GM10266 (cell line): Measurements from ENCODE around the gene PTPRN2.

Experiments used
- DNase-seq: peaks from one replicate; pipeline ENCODE4 v3.0.0; 2012; ENCODE audit errors: extremely low spot score
- TF ChIP-seq, protein P1 (sequence below): IDR thresholded peaks from 2 replicates; pipeline ENCODE4 v1.5.1; 2012; ENCODE audit warnings: mild to moderate bottlenecking, low read depth; ENCODE audit not compliant: control insufficient read depth, insufficient read depth; ENCODE audit errors: missing control alignments

Gene PTPRN2

DNA sequence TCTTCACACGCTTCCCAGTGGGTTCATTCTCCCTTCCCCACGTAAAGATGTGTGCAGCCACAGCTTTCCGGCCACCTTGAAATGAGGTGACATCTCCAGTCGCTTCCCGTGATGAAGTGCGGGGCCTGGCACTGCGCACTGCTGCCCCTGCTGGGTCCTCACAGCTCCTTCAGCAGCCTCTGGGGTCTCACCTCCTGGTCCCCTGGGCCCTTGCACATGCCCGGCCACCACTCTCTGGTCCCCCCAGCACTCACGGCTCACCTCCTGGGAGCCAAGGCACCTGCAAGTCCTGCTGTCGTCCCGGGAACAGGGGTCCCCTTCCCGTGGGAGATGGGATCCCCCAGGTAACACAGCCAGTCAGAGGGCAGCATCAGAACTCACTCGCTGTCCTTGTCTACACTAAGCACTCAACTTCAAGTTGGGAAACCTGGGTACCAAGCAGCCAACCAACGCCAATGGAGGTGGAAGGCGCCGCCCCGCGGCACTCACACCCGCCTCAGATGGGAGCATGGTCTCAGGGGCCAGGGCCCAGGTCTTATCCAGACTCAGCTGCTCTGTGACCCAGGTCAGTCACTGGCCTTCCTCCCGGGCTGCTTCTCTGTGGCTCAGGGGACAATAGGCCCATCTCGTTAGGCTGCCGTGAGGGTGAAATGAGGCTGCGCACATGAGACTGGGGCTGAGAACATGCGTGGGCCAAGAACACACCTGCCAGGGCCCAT lies 176.2 kb downstream of the PTPRN2 start:
- no peak for DNase-seq
- TF ChIP-seq, protein P1, sequence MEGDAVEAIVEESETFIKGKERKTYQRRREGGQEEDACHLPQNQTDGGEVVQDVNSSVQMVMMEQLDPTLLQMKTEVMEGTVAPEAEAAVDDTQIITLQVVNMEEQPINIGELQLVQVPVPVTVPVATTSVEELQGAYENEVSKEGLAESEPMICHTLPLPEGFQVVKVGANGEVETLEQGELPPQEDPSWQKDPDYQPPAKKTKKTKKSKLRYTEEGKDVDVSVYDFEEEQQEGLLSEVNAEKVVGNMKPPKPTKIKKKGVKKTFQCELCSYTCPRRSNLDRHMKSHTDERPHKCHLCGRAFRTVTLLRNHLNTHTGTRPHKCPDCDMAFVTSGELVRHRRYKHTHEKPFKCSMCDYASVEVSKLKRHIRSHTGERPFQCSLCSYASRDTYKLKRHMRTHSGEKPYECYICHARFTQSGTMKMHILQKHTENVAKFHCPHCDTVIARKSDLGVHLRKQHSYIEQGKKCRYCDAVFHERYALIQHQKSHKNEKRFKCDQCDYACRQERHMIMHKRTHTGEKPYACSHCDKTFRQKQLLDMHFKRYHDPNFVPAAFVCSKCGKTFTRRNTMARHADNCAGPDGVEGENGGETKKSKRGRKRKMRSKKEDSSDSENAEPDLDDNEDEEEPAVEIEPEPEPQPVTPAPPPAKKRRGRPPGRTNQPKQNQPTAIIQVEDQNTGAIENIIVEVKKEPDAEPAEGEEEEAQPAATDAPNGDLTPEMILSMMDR = no peak

DNA sequence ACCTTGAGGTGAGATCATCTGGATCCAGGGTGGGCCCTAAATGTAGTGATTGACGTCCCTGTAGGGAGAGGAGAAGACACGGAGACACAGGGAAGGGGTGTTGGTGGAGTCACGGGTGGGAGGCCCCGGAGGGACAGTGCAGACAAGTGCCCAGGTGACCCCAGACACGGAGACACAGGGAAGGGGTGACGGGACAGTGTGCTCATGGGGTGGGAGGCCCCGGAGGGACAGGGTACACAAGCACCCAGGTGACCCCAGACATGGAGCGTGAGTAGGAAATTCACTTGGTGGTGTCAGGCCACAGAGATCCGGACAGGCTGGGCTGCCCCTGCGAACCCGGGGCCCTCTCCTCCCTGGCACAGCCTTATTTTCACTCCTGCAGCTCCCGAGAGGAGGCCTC lies 176.9 kb downstream of the PTPRN2 start:
- TF ChIP-seq, protein P1 = no peak
- no peak for DNase-seq

DNA sequence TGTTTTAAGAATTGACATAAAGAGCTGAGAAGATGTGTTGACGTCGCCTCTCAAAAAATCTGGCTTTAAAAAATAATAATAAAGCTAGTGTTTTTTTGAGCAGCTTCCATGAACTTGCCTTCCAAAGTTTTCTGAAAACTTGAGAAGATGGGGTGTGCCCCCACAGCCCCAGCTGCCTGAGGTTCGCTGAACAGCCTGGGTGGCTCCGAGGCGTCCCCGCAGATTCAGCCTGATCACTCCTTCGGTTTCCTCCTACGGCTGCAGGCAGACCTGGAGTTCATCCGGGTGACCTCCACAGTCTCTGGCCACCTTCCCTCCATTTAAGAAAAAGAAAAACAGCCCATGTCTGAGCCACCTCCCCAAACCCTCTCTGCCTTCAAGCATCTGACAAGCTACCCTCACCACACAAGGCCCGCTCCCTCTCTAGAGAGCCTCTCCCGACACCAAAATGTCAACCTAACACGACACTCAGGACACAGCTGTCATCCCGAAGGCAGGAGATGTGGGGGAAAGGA lies 177.8 kb downstream of the PTPRN2 start:
- no peak for DNase-seq
- TF ChIP-seq, protein P1 = no peak

DNA sequence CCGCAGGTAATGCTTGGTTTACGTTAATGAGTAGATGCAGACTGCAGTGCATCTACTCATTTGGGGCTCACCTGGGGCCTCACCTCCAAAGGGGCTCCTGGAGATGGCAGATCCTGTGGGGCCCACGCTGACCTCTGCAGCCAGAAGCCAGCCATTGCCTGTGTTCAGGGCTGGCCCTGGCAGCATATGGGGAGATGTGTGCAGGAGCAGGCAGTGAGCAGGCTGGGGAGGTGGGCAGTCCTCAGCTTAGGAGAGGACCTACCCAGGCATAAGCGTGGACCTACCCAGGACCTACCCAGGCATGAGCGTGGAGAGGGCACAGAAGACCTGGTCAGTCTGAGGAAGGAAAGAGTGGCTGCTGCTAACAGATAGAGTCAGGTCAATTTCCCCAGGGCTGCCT lies 178.5 kb downstream of the PTPRN2 start:
- no peak for DNase-seq
- TF ChIP-seq, protein P1 = no peak

DNA sequence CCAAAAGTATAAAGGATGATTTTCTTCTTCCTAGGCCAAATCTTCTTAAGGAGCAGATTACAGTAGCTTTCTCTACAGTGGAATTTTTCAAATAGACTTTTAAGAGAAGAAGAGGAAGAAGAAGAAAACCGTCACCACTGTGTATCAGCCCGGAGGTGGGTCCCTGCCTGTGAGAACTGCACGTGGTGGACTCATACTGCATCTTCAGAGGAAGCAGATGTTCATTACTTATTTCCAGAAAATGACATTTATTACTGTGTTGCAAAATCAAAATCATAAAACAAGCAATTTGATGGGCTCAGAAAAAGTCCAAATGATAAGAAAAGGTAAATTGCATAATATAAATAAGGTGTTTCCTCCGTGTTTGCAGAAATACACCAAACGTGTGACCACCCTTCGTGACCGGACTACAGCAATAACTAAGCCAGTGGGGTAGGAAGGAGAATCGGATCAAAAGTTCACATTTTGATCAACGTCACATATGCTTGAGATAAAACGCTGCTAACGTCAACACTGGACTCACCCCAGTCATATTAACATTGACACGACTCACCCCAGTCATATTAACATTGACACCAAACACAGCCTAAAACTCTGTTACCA lies 179.2 kb downstream of the PTPRN2 start:
- no peak for DNase-seq
- TF ChIP-seq, protein P1 = no peak

DNA sequence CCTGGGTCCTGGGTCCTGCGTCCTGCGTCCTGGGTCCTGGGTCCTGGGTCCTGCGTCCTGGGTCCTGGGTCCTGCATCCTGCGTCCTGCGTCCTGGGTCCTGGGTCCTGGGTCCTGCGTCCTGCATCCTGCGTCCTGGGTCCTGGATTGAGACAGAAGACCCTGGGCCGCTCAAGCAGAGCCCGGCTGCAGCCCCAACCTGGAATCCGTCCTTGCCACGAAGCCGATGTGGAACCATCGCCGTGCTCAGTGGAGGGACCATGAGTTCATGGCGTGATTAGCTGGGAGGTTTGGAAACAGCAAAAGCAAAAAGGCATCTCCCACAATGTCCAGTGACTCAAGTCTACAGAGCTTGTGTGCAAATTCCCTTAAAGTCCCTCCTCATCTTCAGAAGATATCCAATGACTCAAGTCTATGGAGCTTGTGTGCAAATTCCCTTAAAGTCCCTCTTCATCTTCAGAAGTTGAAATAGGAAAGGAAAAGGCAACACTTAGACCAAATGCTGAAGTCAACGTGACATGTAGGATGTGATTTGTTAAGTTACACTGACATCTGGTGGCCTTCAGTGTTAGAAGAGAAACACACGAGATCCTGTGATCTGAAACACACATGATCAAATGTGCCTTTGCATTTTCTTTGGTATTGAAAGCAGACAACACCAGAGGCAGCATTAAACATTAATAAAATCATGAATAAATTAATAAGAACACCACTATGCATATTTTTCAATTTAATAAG lies 179.9 kb downstream of the PTPRN2 start:
- TF ChIP-seq, protein P1 = peak; percentile 24
- DNase-seq = no peak
